CD14-positive monocyte (primary cell): ENCODE measurements around the gene TSSK3. TPM values are rescaled to one million over a fixed set of nuclear protein-coding genes. Genes with fewer than 3 reads are reported as not detected.

ENCODE experiments used
- DNase-seq, 3 donors: peaks; one replicate each; pipeline ENCODE4 v3.0.0-alpha.2; 2011 to 2022
- H2AFZ ChIP-seq: 2 replicates; pipeline ENCODE4 v1.6.0; 2012; ENCODE audit warnings: mild to moderate bottlenecking, low read depth, low read length, inconsistent platforms; ENCODE audit not compliant: insufficient read depth, poor library complexity, severe bottlenecking
- H3K27ac ChIP-seq, 2 donors: 1 replicate in 1 of 2; 2 replicates in 1 of 2; pipeline ENCODE4 v1.5.1; 2012 to 2013; ENCODE audit warnings: low read length in 2 of 2, control low read depth in 1 of 2, inconsistent platforms in 1 of 2, low read depth in 1 of 2, mild to moderate bottlenecking in 1 of 2
- H3K27me3 ChIP-seq, 2 donors: one replicate each; pipeline versions ENCODE4 v1.6.0 to v1.6.1; 2011 to 2013; ENCODE audit warnings: low read length in 2 of 2; ENCODE audit not compliant: control insufficient read depth in 2 of 2, insufficient read depth in 2 of 2
- H3K36me3 ChIP-seq, 2 donors: replicated peaks in 1 of 2; 1 replicate in 1 of 2; 2 replicates in 1 of 2; pipeline versions ENCODE4 v1.5.1 to v1.6.1; 2012 to 2013; ENCODE audit warnings: low read length in 2 of 2, control low read depth in 1 of 2, inconsistent platforms in 1 of 2, mild to moderate bottlenecking in 1 of 2; ENCODE audit not compliant: insufficient read depth in 2 of 2, control insufficient read depth in 1 of 2
- H3K4me1 ChIP-seq, 2 donors: 1 replicate in 1 of 2; 2 replicates in 1 of 2; pipeline versions ENCODE4 v1.5.1 to v1.6.1; 2012 to 2013; ENCODE audit warnings: low read length in 2 of 2, control low read depth in 1 of 2, inconsistent platforms in 1 of 2, mild to moderate bottlenecking in 1 of 2, moderate library complexity in 1 of 2; ENCODE audit not compliant: insufficient read depth in 2 of 2, control insufficient read depth in 1 of 2
- H3K4me2 ChIP-seq: replicated peaks from 2 replicates; pipeline ENCODE3; 2012; ENCODE audit warnings: low read length, moderate library complexity, mild to moderate bottlenecking; ENCODE audit not compliant: poor library complexity, severe bottlenecking; ENCODE audit errors: extremely low read depth
- H3K4me3 ChIP-seq, 3 experiments: fragments of 200-600 bp in 1 of 3; sonication (generic) in 1 of 3; replicated peaks in 1 of 3; 1 replicate in 2 of 3; 2 replicates in 1 of 3; pipeline ENCODE4 v1.5.1; 2011 to 2013; ENCODE audit warnings: low read length in 3 of 3, mild to moderate bottlenecking in 3 of 3, control low read depth in 2 of 3, low read depth in 2 of 3, inconsistent platforms in 1 of 3, moderate library complexity in 1 of 3
- H3K79me2 ChIP-seq: 2 replicates; pipeline ENCODE4 v1.6.0; 2012; ENCODE audit warnings: mild to moderate bottlenecking, control low read depth, inconsistent platforms, low read length, moderate library complexity; ENCODE audit not compliant: insufficient read depth
- H3K9ac ChIP-seq: 2 replicates; pipeline ENCODE4 v1.6.0; 2017; ENCODE audit warnings: low read length, mild to moderate bottlenecking; ENCODE audit not compliant: insufficient read depth, poor library complexity, severe bottlenecking
- H3K9me3 ChIP-seq, 2 donors: replicated peaks in 1 of 2; 1 replicate in 1 of 2; 2 replicates in 1 of 2; pipeline versions ENCODE4 v1.5.1 to v1.6.1; 2012 to 2013; ENCODE audit warnings: low read length in 2 of 2, control low read depth in 1 of 2; ENCODE audit not compliant: control insufficient read depth in 1 of 2, insufficient read depth in 1 of 2
- H4K20me1 ChIP-seq: 2 replicates; pipeline ENCODE4 v1.6.0; 2012; ENCODE audit warnings: mild to moderate bottlenecking, low read length, control low read depth, moderate library complexity; ENCODE audit not compliant: insufficient read depth
- H3K27ac Mint-ChIP-seq, 7 donors: one replicate each; pipeline ENCODE4 v1.8.0; 2020; ENCODE audit warnings: mild to moderate bottlenecking in 7 of 7, mixed read lengths in 7 of 7, moderate library complexity in 6 of 7, inconsistent platforms in 2 of 7
- H3K27me3 Mint-ChIP-seq, 3 donors: one replicate each; pipeline ENCODE4 v1.8.0; 2021 to 2022; ENCODE audit warnings: low read depth in 3 of 3, mild to moderate bottlenecking in 3 of 3, mixed read lengths in 3 of 3, moderate library complexity in 3 of 3, inconsistent platforms in 1 of 3
- H3K36me3 Mint-ChIP-seq, 2 donors: one replicate each; pipeline ENCODE4 v1.8.0; 2020; ENCODE audit warnings: mixed read lengths in 2 of 2, inconsistent platforms in 1 of 2, mild to moderate bottlenecking in 1 of 2
- H3K4me1 Mint-ChIP-seq: one replicate; pipeline ENCODE4 v1.8.0; 2020; ENCODE audit warnings: mild to moderate bottlenecking, mixed read lengths
- H3K4me3 Mint-ChIP-seq, 2 donors: one replicate each; pipeline ENCODE4 v1.8.0; 2020; ENCODE audit warnings: mild to moderate bottlenecking in 2 of 2, mixed read lengths in 2 of 2, moderate library complexity in 1 of 2
- H3K9me3 Mint-ChIP-seq, 7 donors: one replicate each; pipeline ENCODE4 v1.8.0; 2020 to 2022; ENCODE audit warnings: mixed read lengths in 7 of 7, mild to moderate bottlenecking in 6 of 7, moderate library complexity in 6 of 7, inconsistent platforms in 2 of 7
- WGBS: methylation state at CpG from one replicate; pipeline ENCODE4 v1.1.5; 2013; ENCODE audit warnings: missing lambda C conversion rate; ENCODE audit not compliant: insufficient coverage; 5-methylcytosine and 5-hydroxymethylcytosine counted together
- intact Hi-C, 2 donors: fragments of 100-400 bp; cut with micrococcal nuclease; formaldehyde crosslinking; loops; one replicate each; pipeline versions ENCODE4 v1.15.0 to v1.15.1; 2023
- polyA plus RNA-seq, 3 donors: library from polyadenylated mRNA; depleted of rRNA in 1 of 3; unstranded in 2 of 3; stranded (reverse) in 1 of 3; fragments of 300-500 nt in 2 of 3; fragments of >200 nt in 1 of 3; fragmentation: Illumina TruSeq in 2 of 3; gene quantifications; 1 replicate in 2 of 3; 2 replicates in 1 of 3; pipeline ENCODE4 v1.2.3, GENCODE V29; 2012 to 2021
- TF ChIP-seq, protein P1 (sequence below): fragments of 200-600 bp; IDR thresholded peaks from one replicate; pipeline ENCODE4 v1.8.0; 2022; ENCODE audit warnings: antibody characterized with exemption, mild to moderate bottlenecking

The TSSK3 gene
- polyA plus RNA-seq, 3 donors, result 0.35 to 1.1 (median 0.65) TPM

DNA sequence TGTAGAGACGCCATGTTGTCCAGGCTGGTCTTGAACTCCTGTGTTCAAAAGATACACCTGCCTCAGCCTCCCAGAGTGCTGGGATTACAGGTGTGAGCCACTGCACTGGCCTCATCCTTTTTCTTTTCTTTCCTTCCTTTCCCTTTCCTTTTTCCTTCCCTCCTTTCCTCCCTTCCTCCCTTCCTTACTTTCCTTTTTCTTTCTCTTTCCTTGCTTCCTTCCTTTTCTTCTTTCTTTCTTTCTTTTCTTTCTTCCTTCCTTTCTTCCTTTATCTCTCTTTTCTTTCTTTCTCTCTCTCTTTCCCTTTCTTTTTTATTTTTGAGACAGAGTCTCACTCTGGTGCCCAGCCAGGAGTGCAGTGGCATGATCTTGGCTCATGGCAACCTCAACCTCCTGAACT is 5.9 kb upstream of the TSSK3 start:
- Histone ChIP-seq H4K20me1 (peaks cover 4% of the 10 kb centered on the region), H2AFZ (no peak overlapping the region), H3K36me3 (no peaks in the 10 kb centered on the region), H3K9ac (no peak overlapping the region), H3K4me3 (no peak overlapping the region), H3K79me2 (no peaks in the 10 kb centered on the region), H3K4me1 (peaks cover 26 to 32% of the 10 kb centered on the region in 2 donors), H3K27ac (no peak overlapping the region), H3K27me3 (peaks cover 0 to 7% of the 10 kb centered on the region in 2 donors), H3K4me2 (no peak overlapping the region), H3K9me3 (no peaks in the 10 kb centered on the region)
- Mint-ChIP-seq H3K27ac (no peak overlapping the region), H3K9me3 (peaks cover 0 to 8% (median 3%) of the 10 kb centered on the region in 7 donors), H3K4me1 (peaks cover 41% of the 10 kb centered on the region), H3K4me3 (peak overlapping the region in 1 of 2 donors; percentile 40), H3K27me3 (peaks cover 22 to 45% (median 33%) of the 10 kb centered on the region in 3 donors), H3K36me3 (peaks cover 8 to 26% of the 10 kb centered on the region in 2 donors)
- no CpG with 5 or more reads among the region's 1 CpG for WGBS
- TF ChIP-seq, protein P1, sequence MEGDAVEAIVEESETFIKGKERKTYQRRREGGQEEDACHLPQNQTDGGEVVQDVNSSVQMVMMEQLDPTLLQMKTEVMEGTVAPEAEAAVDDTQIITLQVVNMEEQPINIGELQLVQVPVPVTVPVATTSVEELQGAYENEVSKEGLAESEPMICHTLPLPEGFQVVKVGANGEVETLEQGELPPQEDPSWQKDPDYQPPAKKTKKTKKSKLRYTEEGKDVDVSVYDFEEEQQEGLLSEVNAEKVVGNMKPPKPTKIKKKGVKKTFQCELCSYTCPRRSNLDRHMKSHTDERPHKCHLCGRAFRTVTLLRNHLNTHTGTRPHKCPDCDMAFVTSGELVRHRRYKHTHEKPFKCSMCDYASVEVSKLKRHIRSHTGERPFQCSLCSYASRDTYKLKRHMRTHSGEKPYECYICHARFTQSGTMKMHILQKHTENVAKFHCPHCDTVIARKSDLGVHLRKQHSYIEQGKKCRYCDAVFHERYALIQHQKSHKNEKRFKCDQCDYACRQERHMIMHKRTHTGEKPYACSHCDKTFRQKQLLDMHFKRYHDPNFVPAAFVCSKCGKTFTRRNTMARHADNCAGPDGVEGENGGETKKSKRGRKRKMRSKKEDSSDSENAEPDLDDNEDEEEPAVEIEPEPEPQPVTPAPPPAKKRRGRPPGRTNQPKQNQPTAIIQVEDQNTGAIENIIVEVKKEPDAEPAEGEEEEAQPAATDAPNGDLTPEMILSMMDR, result no peak
- intact Hi-C loops, result no loop called here
- no peak for DNase-seq

DNA sequence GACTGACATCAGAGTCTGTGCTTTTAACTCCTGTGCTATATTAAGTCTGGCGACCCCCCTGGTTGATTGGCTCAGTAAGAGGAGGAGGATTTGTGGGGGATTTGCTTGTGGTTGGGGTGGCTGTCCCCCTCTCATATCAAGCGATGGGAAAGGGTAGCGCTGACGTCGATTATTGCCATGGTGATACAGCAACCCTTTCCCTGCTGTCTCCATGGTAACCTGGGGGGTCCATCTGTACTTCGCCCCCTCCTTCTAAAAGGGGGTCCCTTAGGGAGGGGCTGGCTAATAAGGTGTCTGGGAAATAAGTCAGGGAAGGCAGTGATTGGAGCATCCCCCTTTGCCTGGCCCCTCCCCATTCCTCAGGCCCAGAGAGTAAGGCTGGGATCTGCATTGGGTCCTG is 4.7 kb upstream of the TSSK3 start:
- H3K4me3 ChIP-seq, result no peak overlapping the region
- no peak overlapping the region for H3K9ac ChIP-seq
- H2AFZ ChIP-seq, result no peak overlapping the region
- DNase-seq, result no peak
- H3K9me3 ChIP-seq, result no peaks in the 10 kb centered on the region
- H3K27me3 ChIP-seq, result peaks cover 3 to 13% of the 10 kb centered on the region in 2 donors
- H3K27ac ChIP-seq, result no peak overlapping the region
- H3K79me2 ChIP-seq, result no peaks in the 10 kb centered on the region
- H4K20me1 ChIP-seq, result peaks cover 13% of the 10 kb centered on the region
- intact Hi-C loops, result no loop called here
- WGBS, result no CpG with 5 or more reads among the region's 6 CpGs
- H3K27me3 Mint-ChIP-seq, result peaks cover 26 to 56% (median 38%) of the 10 kb centered on the region in 3 donors
- peaks cover 13 to 30% of the 10 kb centered on the region in 2 donors for H3K36me3 Mint-ChIP-seq
- H3K4me3 Mint-ChIP-seq, result no peak overlapping the region
- peaks cover 0 to 12% (median 4%) of the 10 kb centered on the region in 7 donors for H3K9me3 Mint-ChIP-seq
- TF ChIP-seq, protein P1, result no peak
- peak overlapping the region in 1 of 7 donors; percentile 54 for H3K27ac Mint-ChIP-seq
- peaks cover 23 to 31% of the 10 kb centered on the region in 2 donors for H3K4me1 ChIP-seq
- no peak overlapping the region for H3K4me2 ChIP-seq
- H3K36me3 ChIP-seq, result no peaks in the 10 kb centered on the region
- peaks cover 37% of the 10 kb centered on the region for H3K4me1 Mint-ChIP-seq
